Measurements from ENCODE around the gene KCNJ6. TPM values are rescaled to one million over a fixed set of nuclear protein-coding genes. Genes with fewer than 3 reads are reported as not detected.

KCNJ6 gene
- total RNA-seq, 1 experiment from 2014 or later: not detected

GRCh38 chr21:37956772-37957171, 40.5 kb upstream of the KCNJ6 start:
- Histone ChIP-seq H3K27ac (ENCODE audit: low read depth, low read length) (no peak overlapping the region), H3K27me3 (ENCODE audit: insufficient read depth, low read length) (no peaks in the 10 kb centered on the region), H4K20me1 (ENCODE audit: insufficient read depth) (no peaks in the 10 kb centered on the region), H3K36me3 (ENCODE audit: control insufficient read depth in 1 of 2, insufficient read depth in 2 of 2, low read length in 2 of 2) (no peaks in the 10 kb centered on the region), H3K79me2 (ENCODE audit: insufficient read depth, low read length) (no peaks in the 10 kb centered on the region), H2AFZ (ENCODE audit: low read depth, low read length, poor library complexity, severe bottlenecking) (no peak overlapping the region), H3K9ac (ENCODE audit: low read length) (no peak overlapping the region), H3K9me3 (ENCODE audit: control insufficient read depth in 1 of 2, insufficient read depth in 1 of 2, low read depth in 1 of 2, low read length in 2 of 2) (peaks cover 0 to 3% of the 10 kb centered on the region in 2 experiments; a peak in 2 of 4 replicates), H3K4me2 (ENCODE audit: low read length) (no peak overlapping the region), H3K4me1 (ENCODE audit: control insufficient read depth in 1 of 2, insufficient read depth in 2 of 2, low read length in 2 of 2) (no peaks in the 10 kb centered on the region), H3K9me2 (ENCODE audit: insufficient read depth) (no peaks in the 10 kb centered on the region), H3K4me3 (replicated peaks in 1 of 2; ENCODE audit: low read depth in 1 of 2, low read length in 2 of 2) (no peak overlapping the region)
- POLR2A ChIA-PET: no interaction called here
- TF ChIP-seq RAD21 (IDR thresholded peaks at IDR 0.05; ENCODE audit: low read depth): no peak
- no peak for TF ChIP-seq ZFX (IDR thresholded peaks at IDR 0.05)
- TF ChIP-seq EZH2phosphoT487 (IDR thresholded peaks at IDR 0.05; ENCODE audit: borderline replicate concordance): no peak
- no peak for TF ChIP-seq POLR2AphosphoS5 (IDR thresholded peaks at IDR 0.05; ENCODE audit: low read depth, low read length)
- TF ChIP-seq SIN3A (IDR thresholded peaks at IDR 0.05; ENCODE audit: low read depth): no peak
- TF ChIP-seq ZNF274 (IDR thresholded peaks at IDR 0.05; ENCODE audit: low read depth, low read length): no peak
- no peak for TF ChIP-seq ATF3 (IDR thresholded peaks at IDR 0.05)
- no peak for TF ChIP-seq SRF (IDR thresholded peaks at IDR 0.05; ENCODE audit: low read depth)
- TF ChIP-seq ZBTB33 (IDR thresholded peaks at IDR 0.05; ENCODE audit: extremely low read depth, insufficient replicate concordance, low read length): no peak
- no peak for TF ChIP-seq ELF1 (IDR thresholded peaks at IDR 0.05; ENCODE audit: borderline replicate concordance, low read depth)
- no peak for TF ChIP-seq POLR2A (IDR thresholded peaks at IDR 0.05; ENCODE audit: borderline replicate concordance, extremely low read depth, insufficient read depth, insufficient read length)
- no peak for TF ChIP-seq EGR1 (IDR thresholded peaks at IDR 0.05; ENCODE audit: low read depth)
- TF ChIP-seq CBX3 (IDR thresholded peaks at IDR 0.05; ENCODE audit: low read depth): no peak
- no peak for TF ChIP-seq EZH2 (IDR thresholded peaks at IDR 0.05)
- TF ChIP-seq CEBPB (IDR thresholded peaks at IDR 0.05; ENCODE audit: low read depth): no peak
- no peak for TF ChIP-seq CTCF (IDR thresholded peaks at IDR 0.05 in 2 of 3, conservative IDR thresholded peaks at IDR 0.05 in 1 of 3; ENCODE audit: borderline replicate concordance in 1 of 3, insufficient read depth in 1 of 3, low read depth in 2 of 3, low read length in 2 of 3)
- TF ChIP-seq REST (IDR thresholded peaks at IDR 0.05; ENCODE audit: low read depth): no peak
- no TSS peak for BruUV-seq (replicated peaks)
- intact Hi-C loops (cut with micrococcal nuclease): no loop called here
- no peak for DNase-seq (ENCODE audit: low read depth, low spot score)
- CTCF ChIA-PET: no interaction called here
- no peak for ATAC-seq
- RAD21 ChIA-PET (ENCODE audit: low non-redundant PET in 1 of 2, low total read pairs in 2 of 2, uncharacterized antibody in 2 of 2, unreplicated experiment in 2 of 2): no interaction called here

All from HCT116 (cell line).